K562 (cell line): ENCODE results near the gene DNAJC17. TPM values are rescaled to one million over a fixed set of nuclear protein-coding genes. Genes with fewer than 3 reads are reported as not detected.

Experiments used
- HDAC6 ChIP-seq: IDR thresholded peaks from 2 replicates; pipeline ENCODE4 v1.6.1; 2012; ENCODE audit warnings: low read depth, mild to moderate bottlenecking, control low read depth, inconsistent platforms, low read length, moderate library complexity
- KLF1 ChIP-seq: fragments of 450-650 bp; IDR thresholded peaks from 2 replicates; pipeline ENCODE4 v1.6.1; 2016; ENCODE audit warnings: missing genetic modification characterization, missing compliant biosample characterization
- KLF13 ChIP-seq: fragments of 450-650 bp; IDR thresholded peaks from 2 replicates; pipeline ENCODE4 v1.6.1; 2016; ENCODE audit warnings: missing genetic modification characterization, low read depth, mild to moderate bottlenecking, missing compliant biosample characterization, moderate library complexity, borderline replicate concordance
- RREB1 ChIP-seq: fragments of 250-450 bp; sonication (Bioruptor Pico); IDR thresholded peaks from 2 replicates; pipeline ENCODE4 v1.4.0; 2020
- SAFB ChIP-seq: fragments of 200-400 bp; formaldehyde crosslinking; IDR thresholded peaks from 2 replicates; pipeline ENCODE4 v1.6.1; 2017; ENCODE audit warnings: low read depth, low read length, borderline replicate concordance
- STAT5B ChIP-seq: fragments of 250-450 bp; sonication (Bioruptor Pico); IDR thresholded peaks from 2 replicates; pipeline ENCODE4 v1.8.0; 2021; ENCODE audit warnings: mild to moderate bottlenecking, inconsistent platforms
- TAF7 ChIP-seq: fragments of 450-650 bp; IDR thresholded peaks from 2 replicates; pipeline ENCODE4 v1.6.1; 2016; ENCODE audit warnings: missing genetic modification characterization, missing compliant biosample characterization
- TOE1 ChIP-seq, 2 experiments: fragments of 450-650 bp in 1 of 2; sonication (generic) in 1 of 2; formaldehyde crosslinking in 1 of 2; IDR thresholded peaks; 2 replicates each; pipeline versions ENCODE4 v1.7.1 to v1.8.0; 2016 to 2022; ENCODE audit warnings: borderline replicate concordance in 2 of 2, mild to moderate bottlenecking in 2 of 2, antibody characterized with exemption in 1 of 2, inconsistent platforms in 1 of 2, low read depth in 1 of 2, missing genetic modification reagents in 1 of 2, moderate library complexity in 1 of 2
- TRIM24 ChIP-seq, 2 experiments: fragments of 450-650 bp; IDR thresholded peaks; 2 replicates each; pipeline ENCODE4 v1.6.1; 2016
- VEZF1 ChIP-seq: fragments of 200-800 bp; sonication (Bioruptor generic); IDR thresholded peaks from 2 replicates; pipeline ENCODE4 v1.6.1; 2017; ENCODE audit warnings: missing genetic modification characterization, missing compliant biosample characterization
- ZBTB5 ChIP-seq: fragments of 450-650 bp; IDR thresholded peaks from 2 replicates; pipeline ENCODE4 v1.6.1; 2017; ENCODE audit warnings: antibody characterized with exemption
- ZNF589 ChIP-seq: fragments of 200-800 bp; sonication (Bioruptor generic); IDR thresholded peaks from 2 replicates; pipeline ENCODE4 v1.6.1; 2016; ENCODE audit warnings: low read depth, missing genetic modification characterization, missing compliant biosample characterization
- ZNF717 ChIP-seq: fragments of 250-450 bp; sonication (Bioruptor Pico); IDR thresholded peaks from 2 replicates; pipeline ENCODE4 v1.5.0; 2021
- ZNF76 ChIP-seq: fragments of 250-450 bp; sonication (Bioruptor Pico); IDR thresholded peaks from 2 replicates; pipeline ENCODE4 v1.4.0; 2020; ENCODE audit warnings: mild to moderate bottlenecking, moderate library complexity, borderline replicate concordance
- ZSCAN29 ChIP-seq: fragments of 450-650 bp; IDR thresholded peaks from 2 replicates; pipeline ENCODE4 v1.6.1; 2017
- polyA plus RNA-seq, 8 experiments: library from polyadenylated mRNA; depleted of rRNA in 4 of 8; stranded (reverse) in 5 of 8; unstranded in 3 of 8; fragments of >200 nt; fragmentation: Nextera tagmentation in 2 of 8; fragmentation: Illumina TruSeq in 1 of 8; extraction: Ambion mirVana in 2 of 8; extraction: Trizol in 1 of 8; gene quantifications; 2 replicates each; pipeline versions ENCODE4 v1.2.1 to v1.2.3, GENCODE V29; 2011 to 2014; ENCODE audit warnings: inconsistent platforms in 1 of 8, missing spikeins in 1 of 8
- total RNA-seq, 7 experiments: library from RNA; depleted of rRNA in 6 of 7; stranded (reverse); fragments of >200 nt in 6 of 7; fragmentation: Illumina TruSeq in 2 of 7; extraction: Trizol in 2 of 7; gene quantifications; 2 replicates each; pipeline versions ENCODE4 v1.2.1 to v1.2.3, GENCODE V29; 2011 to 2021; ENCODE audit warnings: low replicate concordance in 1 of 7

Gene DNAJC17
- total and polyA plus RNA-seq, 9 of the 15 experiments (the other 6 are each of a cell fraction or from before 2014, with no cell fraction given), result 2.4 to 79.4 (median 44.2) TPM

GRCh38 chr15:40825661-40826422 lies 18.6 kb upstream of the DNAJC17 start (continued):
- peak; percentile 79; the same call in 1 of the 2 replicates for TF ChIP-seq TOE1 (IDR thresholded peaks at IDR 0.05; ENCODE audit: borderline replicate concordance)
- TF ChIP-seq TOE1 (CRISPR knock-in tag; IDR thresholded peaks at IDR 0.05; ENCODE audit: borderline replicate concordance, low read depth), result no peak
- no peak for TF ChIP-seq TAF7
- TF ChIP-seq VEZF1 (CRISPR knock-in tag), result peak; percentile 40; the same call in 1 of the 2 replicates
- TF ChIP-seq TRIM24 (IDR thresholded peaks at IDR 0.05), result peak; percentile 77 to 90
- TF ChIP-seq STAT5B (CRISPR knock-in tag), result no peak
- TF ChIP-seq ZNF589, result peak; percentile 76
- no peak for TF ChIP-seq KLF13
- no peak for TF ChIP-seq HDAC6
- TF ChIP-seq ZSCAN29, result no peak
- TF ChIP-seq ZNF717 (CRISPR knock-in tag), result no peak
- TF ChIP-seq ZNF76 (CRISPR knock-in tag), result no peak
- no peak for TF ChIP-seq RREB1 (CRISPR knock-in tag)
- TF ChIP-seq ZBTB5, result no peak
- no peak for TF ChIP-seq KLF1
- TF ChIP-seq SAFB, result no peak
